ENCODE measurements around the gene PFN1. TPM values are rescaled to one million over a fixed set of nuclear protein-coding genes. Genes with fewer than 3 reads are reported as not detected.

PFN1 gene
- total and polyA plus RNA-seq, 10 of the 15 experiments (the other 5 are each of a cell fraction or from before 2014, with no cell fraction given): 154 to 3,892 (median 1,918) TPM

- H3K27me3 ChIP-seq (replicated peaks in 1 of 2; ENCODE audit: control insufficient read depth in 2 of 2, insufficient read depth in 2 of 2, low read length in 1 of 2): no peaks in the 10 kb centered on the region
- no peak overlapping the region for H3K9ac ChIP-seq (ENCODE audit: control insufficient read depth, insufficient read depth, low read length)
- in situ Hi-C loops (cut with MboI) (no loop called here), intact Hi-C loops (cut with micrococcal nuclease; ENCODE audit: unreplicated experiment) (no loop called here)
- peaks cover 10% of the 10 kb centered on the region; the same call in 1 of the 2 replicates for H3K4me1 ChIP-seq (ENCODE audit: control insufficient read depth, insufficient read depth, low read length)
- 92% methylated on average over 27 of the region's 27 CpGs for WGBS (ENCODE audit: insufficient coverage, insufficient replicate concordance, low lambda C conversion rate, missing lambda C conversion rate)
- RAD21 ChIA-PET (ENCODE audit: unreplicated experiment): no interaction called here
- no peaks in the 10 kb centered on the region for H3K79me2 ChIP-seq (ENCODE audit: control insufficient read depth, insufficient read depth, low read length)
- no peaks in the 10 kb centered on the region for H4K20me1 ChIP-seq (ENCODE audit: control insufficient read depth, insufficient read depth)
- no peak overlapping the region for H3K27ac ChIP-seq (ENCODE audit: control insufficient read depth, insufficient read depth)
- H3K4me3 ChIP-seq: no peak overlapping the region
- DNase-seq (ENCODE audit: low read depth, low spot score): no peak
- CTCF ChIA-PET: no interaction called here
- no peak overlapping the region for H3K4me2 ChIP-seq (ENCODE audit: control insufficient read depth, insufficient read depth)
- ATAC-seq: no peak
- BruUV-seq (replicated peaks): TSS peak; percentile 70
- no peaks in the 10 kb centered on the region; the same call in 2 of the 3 replicates for H3K9me3 ChIP-seq (replicated peaks; ENCODE audit: control insufficient read depth, insufficient read depth, low read length)
- FAIRE-seq: no peak
- POLR2A ChIA-PET: no interaction called here
- H2AFZ ChIP-seq (ENCODE audit: control insufficient read depth, low read depth, low read length): no peak overlapping the region
- SMC1A ChIA-PET (ENCODE audit: uncharacterized antibody, unreplicated experiment): no interaction called here
- H3K36me3 ChIP-seq (ENCODE audit: control insufficient read depth in 2 of 2, insufficient read depth in 2 of 2, low read length in 1 of 2): peaks cover 3 to 20% of the 10 kb centered on the region in 2 experiments; a peak in 3 of 4 replicates
- TF ChIP-seq ZNF384 (IDR thresholded peaks at IDR 0.05; ENCODE audit: borderline replicate concordance, low read depth, low read length): no peak
- TF ChIP-seq MXI1 (IDR thresholded peaks at IDR 0.05; ENCODE audit: low read depth, low read length): no peak
- TF ChIP-seq ZBTB33 (IDR thresholded peaks at IDR 0.05): no peak
- TF ChIP-seq ZNF687 (IDR thresholded peaks at IDR 0.05): no peak
- no peak for TF ChIP-seq RBBP5 (conservative IDR thresholded peaks at IDR 0.05)
- TF ChIP-seq ELK1 (IDR thresholded peaks at IDR 0.05; ENCODE audit: low read depth, low read length): no peak
- TF ChIP-seq RAD21 (IDR thresholded peaks at IDR 0.05; ENCODE audit: insufficient read depth, low read depth, low read length): no peak
- TF ChIP-seq BHLHE40 (IDR thresholded peaks at IDR 0.05; ENCODE audit: borderline replicate concordance in 1 of 2, low read depth in 2 of 2, low read length in 1 of 2): no peak
- no peak for TF ChIP-seq HDAC6 (IDR thresholded peaks at IDR 0.05; ENCODE audit: unreplicated experiment)
- no peak for TF ChIP-seq NFXL1 (IDR thresholded peaks at IDR 0.05; ENCODE audit: borderline replicate concordance)
- no peak for TF ChIP-seq SREBF1 (IDR thresholded peaks at IDR 0.05; ENCODE audit: low read length)
- TF ChIP-seq KAT2A (conservative IDR thresholded peaks at IDR 0.05; ENCODE audit: control insufficient read depth, low read depth, low read length): no peak
- TF ChIP-seq ATF3 (IDR thresholded peaks at IDR 0.05; ENCODE audit: borderline replicate concordance, extremely low read depth, low read depth, low read length): no peak
- TF ChIP-seq NFIC (IDR thresholded peaks at IDR 0.05; ENCODE audit: low read depth, low read length): no peak
- no peak for TF ChIP-seq SMARCA5 (IDR thresholded peaks at IDR 0.05)
- TF ChIP-seq EP300 (IDR thresholded peaks at IDR 0.05; ENCODE audit: borderline replicate concordance in 1 of 2, control insufficient read depth in 1 of 2, low read depth in 2 of 2, low read length in 2 of 2): no peak
These were observed 52.5 kb downstream of the PFN1 start for GRCh38 chr17:4895657-4896331.

Data from GM12878 (cell line).